ENCODE results near the gene TMTC1. TPM values are rescaled to one million over a fixed set of nuclear protein-coding genes. Genes with fewer than 3 reads are reported as not detected.

TMTC1 gene
- total RNA-seq, 2 experiments from 2014 or later = not detected

- no peak for DNase-seq
- peaks cover 2% of the 10 kb centered on the region for H3K27me3 Mint-ChIP-seq
- no peak overlapping the region for H3K4me3 Mint-ChIP-seq
- H3K27ac Mint-ChIP-seq = no peak overlapping the region
- POLR2A ChIA-PET = no interaction called here
- no peaks in the 10 kb centered on the region for H3K36me3 Mint-ChIP-seq (ENCODE audit: low read depth)
- no peaks in the 10 kb centered on the region for H3K4me1 Mint-ChIP-seq
- CTCF ChIA-PET = interaction anchor here (0.6 kb wide), 1 partner anchor 1386 kb away, joined by 3 read pairs; no protein-coding TSS in a partner anchor
- H3K9me3 Mint-ChIP-seq = no peaks in the 10 kb centered on the region
Measured at GRCh38 chr12:29589286-29589820, 194.4 kb downstream of the TMTC1 start.

- CTCF ChIA-PET = no interaction called here
- Mint-ChIP-seq H3K4me1 (no peaks in the 10 kb centered on the region), H3K4me3 (no peak overlapping the region), H3K36me3 (ENCODE audit: low read depth) (no peaks in the 10 kb centered on the region), H3K9me3 (no peaks in the 10 kb centered on the region), H3K27ac (no peak overlapping the region), H3K27me3 (no peaks in the 10 kb centered on the region)
- no peak for DNase-seq
- POLR2A ChIA-PET = no interaction called here
Measured at GRCh38 chr12:29582677-29583272, 201.0 kb downstream of the TMTC1 start.

GRCh38 chr12:29582146-29582545 is 201.6 kb downstream of the TMTC1 start:
- Mint-ChIP-seq H3K36me3 (ENCODE audit: low read depth) (no peaks in the 10 kb centered on the region), H3K4me1 (no peaks in the 10 kb centered on the region), H3K4me3 (no peak overlapping the region), H3K27me3 (peaks cover under 1% of the 10 kb centered on the region), H3K27ac (no peak overlapping the region), H3K9me3 (no peaks in the 10 kb centered on the region)
- ChIA-PET POLR2A (no interaction called here), CTCF (no interaction called here)
- no peak for DNase-seq

- CTCF ChIA-PET = no interaction called here
- H3K36me3 Mint-ChIP-seq (ENCODE audit: low read depth) = no peaks in the 10 kb centered on the region
- POLR2A ChIA-PET = no interaction called here
- H3K27me3 Mint-ChIP-seq = peaks cover 2% of the 10 kb centered on the region
- H3K4me3 Mint-ChIP-seq = no peak overlapping the region
- no peak for DNase-seq
- H3K27ac Mint-ChIP-seq = no peak overlapping the region
- no peaks in the 10 kb centered on the region for H3K9me3 Mint-ChIP-seq
- H3K4me1 Mint-ChIP-seq = no peaks in the 10 kb centered on the region
Measured at GRCh38 chr12:29581631-29582030, 202.1 kb downstream of the TMTC1 start.

- CTCF ChIA-PET = no interaction called here
- Mint-ChIP-seq H3K27me3 (peaks cover 2% of the 10 kb centered on the region), H3K36me3 (ENCODE audit: low read depth) (no peaks in the 10 kb centered on the region), H3K4me3 (no peak overlapping the region), H3K9me3 (no peaks in the 10 kb centered on the region), H3K27ac (no peak overlapping the region), H3K4me1 (no peaks in the 10 kb centered on the region)
- POLR2A ChIA-PET = no interaction called here
- no peak for DNase-seq
Measured at GRCh38 chr12:29580971-29581370, 202.8 kb downstream of the TMTC1 start.

- no peak overlapping the region for H3K4me3 Mint-ChIP-seq
- POLR2A ChIA-PET = no interaction called here
- H3K27ac Mint-ChIP-seq = no peak overlapping the region
- no peaks in the 10 kb centered on the region for H3K9me3 Mint-ChIP-seq
- CTCF ChIA-PET = no interaction called here
- H3K27me3 Mint-ChIP-seq = peaks cover 2% of the 10 kb centered on the region
- no peak for DNase-seq
- H3K36me3 Mint-ChIP-seq (ENCODE audit: low read depth) = no peaks in the 10 kb centered on the region
- H3K4me1 Mint-ChIP-seq = no peaks in the 10 kb centered on the region
Measured at GRCh38 chr12:29578731-29579130, 205.0 kb downstream of the TMTC1 start.

- Mint-ChIP-seq H3K36me3 (ENCODE audit: low read depth) (no peaks in the 10 kb centered on the region), H3K27ac (no peak overlapping the region), H3K4me3 (no peak overlapping the region), H3K9me3 (no peaks in the 10 kb centered on the region), H3K4me1 (no peaks in the 10 kb centered on the region), H3K27me3 (peaks cover 2% of the 10 kb centered on the region)
- ChIA-PET CTCF (no interaction called here), POLR2A (no interaction called here)
- no peak for DNase-seq
Measured at GRCh38 chr12:29578070-29578469, 205.7 kb downstream of the TMTC1 start.

- H3K4me1 Mint-ChIP-seq = no peaks in the 10 kb centered on the region
- no peak for DNase-seq
- H3K9me3 Mint-ChIP-seq = no peaks in the 10 kb centered on the region
- ChIA-PET CTCF (interaction anchor here (1.2 kb wide), 1 partner anchor 81 kb away, joined by 3 read pairs; no protein-coding TSS in a partner anchor), POLR2A (no interaction called here)
- H3K4me3 Mint-ChIP-seq = no peak overlapping the region
- H3K27ac Mint-ChIP-seq = no peak overlapping the region
- peaks cover 5% of the 10 kb centered on the region for H3K27me3 Mint-ChIP-seq
- H3K36me3 Mint-ChIP-seq (ENCODE audit: low read depth) = no peaks in the 10 kb centered on the region
Measured at GRCh38 chr12:29574500-29574899, 209.2 kb downstream of the TMTC1 start.

GRCh38 chr12:29572938-29573337 is 210.8 kb downstream of the TMTC1 start:
- Mint-ChIP-seq H3K36me3 (ENCODE audit: low read depth) (no peaks in the 10 kb centered on the region), H3K27ac (no peak overlapping the region), H3K4me3 (no peak overlapping the region), H3K4me1 (no peaks in the 10 kb centered on the region), H3K27me3 (peaks cover 5% of the 10 kb centered on the region), H3K9me3 (no peaks in the 10 kb centered on the region)
- POLR2A ChIA-PET = no interaction called here
- CTCF ChIA-PET = no interaction called here
- no peak for DNase-seq

- Mint-ChIP-seq H3K36me3 (ENCODE audit: low read depth) (no peaks in the 10 kb centered on the region), H3K9me3 (no peaks in the 10 kb centered on the region), H3K27ac (no peak overlapping the region), H3K4me1 (no peaks in the 10 kb centered on the region), H3K27me3 (peaks cover 5% of the 10 kb centered on the region), H3K4me3 (no peak overlapping the region)
- no peak for DNase-seq
- ChIA-PET CTCF (no interaction called here), POLR2A (no interaction called here)
Measured at GRCh38 chr12:29572464-29572863, 211.3 kb downstream of the TMTC1 start.

- H3K4me1 Mint-ChIP-seq = no peaks in the 10 kb centered on the region
- POLR2A ChIA-PET = no interaction called here
Measured at GRCh38 chr12:29569132-29569757, 214.5 kb downstream of the TMTC1 start.

GRCh38 chr12:29566441-29566840 is 217.3 kb downstream of the TMTC1 start:
- H3K4me3 Mint-ChIP-seq = no peak overlapping the region
- no peaks in the 10 kb centered on the region for H3K36me3 Mint-ChIP-seq (ENCODE audit: low read depth)
- DNase-seq = no peak
- H3K27me3 Mint-ChIP-seq = peaks cover 20% of the 10 kb centered on the region
- ChIA-PET POLR2A (no interaction called here), CTCF (no interaction called here)
- H3K4me1 Mint-ChIP-seq = peaks cover 5% of the 10 kb centered on the region
- H3K27ac Mint-ChIP-seq = no peak overlapping the region
- H3K9me3 Mint-ChIP-seq = no peaks in the 10 kb centered on the region

More at GRCh38 chr12:29569132-29569757, 214.5 kb downstream of the TMTC1 start:
- no peak for DNase-seq
- H3K9me3 Mint-ChIP-seq = no peaks in the 10 kb centered on the region
- H3K36me3 Mint-ChIP-seq (ENCODE audit: low read depth) = no peaks in the 10 kb centered on the region
- H3K27me3 Mint-ChIP-seq = peaks cover 3% of the 10 kb centered on the region
- H3K27ac Mint-ChIP-seq = no peak overlapping the region
- H3K4me3 Mint-ChIP-seq = no peak overlapping the region
- CTCF ChIA-PET = no interaction called here

GRCh38 chr12:29565727-29566126 is 218.0 kb downstream of the TMTC1 start:
- H3K9me3 Mint-ChIP-seq = no peaks in the 10 kb centered on the region
- POLR2A ChIA-PET = no interaction called here
- CTCF ChIA-PET = no interaction called here
- H3K36me3 Mint-ChIP-seq (ENCODE audit: low read depth) = no peaks in the 10 kb centered on the region
- H3K4me3 Mint-ChIP-seq = no peak overlapping the region
- peaks cover 19% of the 10 kb centered on the region for H3K27me3 Mint-ChIP-seq
- peaks cover 5% of the 10 kb centered on the region for H3K4me1 Mint-ChIP-seq
- DNase-seq = no peak
- no peak overlapping the region for H3K27ac Mint-ChIP-seq

- no peaks in the 10 kb centered on the region for H3K9me3 Mint-ChIP-seq
- CTCF ChIA-PET = no interaction called here
- DNase-seq = no peak
- POLR2A ChIA-PET = no interaction called here
- peaks cover 5% of the 10 kb centered on the region for H3K4me1 Mint-ChIP-seq
- H3K27ac Mint-ChIP-seq = no peak overlapping the region
- H3K27me3 Mint-ChIP-seq = peaks cover 21% of the 10 kb centered on the region
- no peak overlapping the region for H3K4me3 Mint-ChIP-seq
- no peaks in the 10 kb centered on the region for H3K36me3 Mint-ChIP-seq (ENCODE audit: low read depth)
Measured at GRCh38 chr12:29564925-29565324, 218.8 kb downstream of the TMTC1 start.
